Measurements from ENCODE around the gene RBMX.
"Not testable (repeated sequence)": the region's sequence is repeated elsewhere in the genome, so short reads cannot be mapped to it uniquely, and the experiment has no call there.

Gene RBMX

DNA sequence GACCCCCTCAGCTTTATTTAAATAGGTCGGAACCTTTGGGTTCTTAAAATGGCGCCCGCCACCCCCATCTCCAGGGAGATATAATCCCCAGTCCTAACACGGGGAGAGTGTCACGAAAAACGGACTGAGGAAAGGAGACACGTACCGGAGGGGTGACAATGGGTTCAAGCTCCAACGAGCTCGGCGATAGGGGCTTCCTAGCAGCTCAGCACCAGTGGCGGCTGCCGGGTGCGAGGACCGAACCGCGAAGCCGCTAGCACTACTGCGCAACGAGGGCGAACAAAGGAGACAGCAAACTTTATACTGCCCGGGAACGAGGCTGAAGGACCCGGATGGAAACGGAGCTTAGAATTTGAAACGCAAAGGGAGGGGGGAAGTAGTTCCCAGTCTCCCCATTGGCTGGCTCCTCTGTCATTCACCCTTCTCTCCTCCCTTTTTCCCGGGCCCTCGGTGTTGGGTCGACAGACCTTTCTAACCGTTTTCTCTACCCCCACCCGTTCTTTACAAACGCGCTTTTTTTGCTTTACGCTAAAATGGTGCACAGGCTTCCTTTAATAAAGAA, at the start of gene RBMX:
Gene RBMX (minus strand): TSS at position 274 of the 562 bp plus-strand sequence. CDS start 1,298 bp downstream, outside the sequence.
- DNase-seq, result peak; percentile 96

DNA sequence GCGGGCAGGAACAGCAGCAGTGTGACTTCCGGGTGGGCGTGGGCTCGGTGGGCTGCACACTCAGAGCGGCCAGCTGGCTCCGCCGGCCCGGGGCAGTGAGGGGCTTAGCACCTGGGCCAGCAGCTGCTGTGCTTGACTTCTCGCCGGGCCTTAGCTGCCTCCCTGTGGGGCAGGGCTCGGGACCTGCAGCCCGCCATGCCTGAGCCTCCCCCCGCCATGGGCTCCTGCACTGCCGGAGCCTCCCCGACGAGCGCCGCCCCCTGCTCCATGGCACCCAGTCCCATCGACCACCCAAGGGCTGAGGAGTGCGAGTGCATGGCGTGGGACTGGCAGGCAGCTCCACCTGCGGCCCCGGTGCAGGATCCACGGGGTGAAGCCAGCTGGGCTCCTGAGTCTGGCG, 40.9 kb upstream of the RBMX start:
- DNase-seq, result not testable (repeated sequence)

DNA sequence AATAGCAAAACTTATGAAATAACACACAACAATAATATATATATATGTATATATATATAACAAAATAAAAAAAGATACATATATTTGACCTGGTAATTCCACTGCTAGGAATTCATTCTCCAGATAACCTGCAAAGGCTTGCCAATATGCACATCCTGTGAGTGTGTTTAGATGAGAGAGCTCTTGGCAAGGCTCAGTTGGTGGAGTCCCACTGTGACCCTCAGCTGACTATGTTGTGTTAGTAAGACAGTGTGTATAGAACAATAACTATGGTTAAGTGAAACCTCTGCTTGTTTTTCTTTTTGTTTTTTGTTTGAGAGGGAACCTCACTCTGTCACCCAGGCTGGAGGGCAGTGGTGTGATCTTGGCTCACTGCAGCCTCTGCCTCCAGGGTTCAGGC, 39.5 kb upstream of the RBMX start:
- no peak for DNase-seq

DNA sequence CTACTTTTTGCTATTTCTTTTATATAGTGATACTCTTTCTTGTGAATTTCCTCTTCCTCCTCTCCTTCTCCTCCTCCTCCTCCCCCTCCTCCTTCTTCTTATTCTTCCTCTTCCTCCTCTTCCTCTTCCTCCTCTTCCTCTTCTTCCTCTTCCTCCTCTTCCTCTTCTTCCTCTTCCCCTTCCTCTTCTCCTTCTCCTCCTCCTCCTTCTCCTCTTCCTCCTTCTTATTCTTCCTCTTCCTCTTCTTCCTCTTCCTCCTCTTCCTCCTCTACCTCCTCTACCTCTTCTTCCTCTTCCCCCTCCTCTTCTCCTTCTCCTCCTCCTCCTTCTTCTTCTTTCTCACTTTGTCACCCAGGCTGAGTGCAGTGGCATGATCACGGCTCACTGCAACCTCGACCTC, 36.3 kb upstream of the RBMX start:
- no peak for DNase-seq

DNA sequence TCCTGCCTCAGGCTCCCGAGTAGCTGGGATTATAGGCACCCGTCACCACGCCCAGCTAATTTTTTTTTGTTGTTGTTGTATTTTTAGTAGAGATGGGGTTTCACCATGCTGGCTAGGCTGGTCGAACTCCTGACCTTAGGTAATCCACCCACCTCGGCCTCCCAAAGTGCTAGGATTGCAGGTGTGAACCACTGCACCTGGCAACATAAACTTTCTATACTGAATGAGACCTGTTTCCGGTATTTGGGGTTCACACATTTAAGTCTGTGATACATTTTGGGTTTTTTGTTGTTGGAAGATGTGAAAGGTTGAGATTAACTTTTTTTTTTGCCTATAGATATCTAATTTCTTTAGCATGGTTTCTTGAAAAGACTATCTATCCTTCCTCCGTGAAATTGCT, 31.1 kb upstream of the RBMX start:
- not testable (repeated sequence) for DNase-seq

DNA sequence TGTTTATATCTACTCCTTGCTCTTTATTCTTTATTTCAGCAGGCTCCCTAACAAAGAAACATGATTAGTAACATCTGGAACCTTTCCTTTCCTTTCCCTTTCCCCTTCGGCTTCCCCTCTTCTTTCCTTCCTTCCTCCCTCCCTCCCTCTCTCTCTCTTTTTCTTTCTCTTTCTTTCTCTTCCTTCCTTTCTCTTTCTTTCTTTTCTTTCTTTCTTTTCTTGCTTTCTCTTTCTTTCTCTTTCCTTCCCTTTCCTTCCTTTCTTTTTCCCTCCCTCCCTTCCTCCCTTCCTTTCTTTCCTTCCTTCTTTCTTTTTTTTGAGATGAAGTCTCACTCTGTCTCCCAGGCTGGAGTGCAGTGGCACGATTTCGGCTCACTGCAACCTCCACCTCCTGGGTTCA, 30.7 kb upstream of the RBMX start:
- DNase-seq, result no peak

DNA sequence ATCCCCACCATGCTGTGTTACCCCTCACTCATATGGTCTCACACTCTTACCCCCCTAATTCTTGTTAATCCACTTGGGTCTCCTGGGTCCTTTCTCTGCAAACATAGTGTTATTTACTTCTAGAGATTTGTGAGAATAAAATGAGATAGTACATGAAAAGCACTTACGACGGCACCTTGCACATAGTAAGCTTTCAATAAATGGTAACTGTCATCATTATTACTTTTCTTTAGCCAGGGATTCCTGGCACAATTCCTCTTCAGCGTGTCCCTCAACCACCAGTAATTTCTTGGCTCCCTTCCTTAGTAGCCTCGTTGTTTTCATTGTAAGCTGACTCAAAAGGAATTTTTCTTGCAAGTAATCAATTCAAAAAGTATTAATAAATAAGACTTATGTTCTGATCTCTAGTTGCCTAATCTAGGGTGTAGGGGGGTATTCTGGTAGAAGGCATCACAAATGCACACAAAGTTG, 30.1 kb upstream of the RBMX start:
- no peak for DNase-seq

DNA sequence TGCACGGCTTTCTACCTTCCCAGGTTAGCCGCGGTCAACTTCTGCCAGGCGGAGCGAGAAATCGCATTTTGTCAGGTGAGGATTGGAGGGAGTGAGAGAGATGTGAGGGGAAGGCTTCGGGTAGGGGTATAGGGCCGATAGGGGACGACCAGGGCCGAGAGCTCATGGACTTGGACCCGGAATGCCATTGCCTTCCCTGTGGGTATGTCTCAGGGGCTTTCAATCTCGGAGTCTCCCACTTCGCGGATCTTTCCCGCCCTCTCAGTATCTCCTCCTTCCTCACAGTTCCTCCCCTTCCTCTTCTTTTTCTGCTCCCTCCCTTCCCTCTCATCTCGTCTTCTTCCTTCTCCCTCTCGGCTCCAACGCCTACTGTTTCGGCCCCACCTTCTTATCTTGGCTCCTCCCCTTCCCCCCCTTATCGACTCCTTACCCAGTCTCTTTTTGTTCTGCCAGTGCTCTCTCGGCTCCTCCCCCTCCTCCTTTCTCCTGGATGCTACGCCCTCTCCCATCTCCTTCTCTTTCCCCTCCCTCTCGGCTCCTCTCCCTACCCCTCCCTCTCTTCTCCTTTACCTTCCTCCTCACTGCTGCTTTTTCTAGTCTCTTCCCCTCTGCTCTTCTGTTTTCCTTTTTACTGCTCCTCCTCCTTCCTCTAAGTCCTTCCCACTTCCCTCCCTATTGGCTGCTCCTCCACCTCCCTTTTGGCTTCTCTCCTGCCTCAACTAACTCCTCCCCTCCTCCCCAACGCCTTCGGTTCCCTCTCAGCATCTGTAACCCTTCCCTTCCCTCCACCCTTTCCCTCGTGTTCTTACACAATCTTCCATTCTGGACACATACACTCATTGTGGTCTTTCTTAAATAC, 29.4 kb upstream of the RBMX start:
- DNase-seq, result peak; percentile 68

DNA sequence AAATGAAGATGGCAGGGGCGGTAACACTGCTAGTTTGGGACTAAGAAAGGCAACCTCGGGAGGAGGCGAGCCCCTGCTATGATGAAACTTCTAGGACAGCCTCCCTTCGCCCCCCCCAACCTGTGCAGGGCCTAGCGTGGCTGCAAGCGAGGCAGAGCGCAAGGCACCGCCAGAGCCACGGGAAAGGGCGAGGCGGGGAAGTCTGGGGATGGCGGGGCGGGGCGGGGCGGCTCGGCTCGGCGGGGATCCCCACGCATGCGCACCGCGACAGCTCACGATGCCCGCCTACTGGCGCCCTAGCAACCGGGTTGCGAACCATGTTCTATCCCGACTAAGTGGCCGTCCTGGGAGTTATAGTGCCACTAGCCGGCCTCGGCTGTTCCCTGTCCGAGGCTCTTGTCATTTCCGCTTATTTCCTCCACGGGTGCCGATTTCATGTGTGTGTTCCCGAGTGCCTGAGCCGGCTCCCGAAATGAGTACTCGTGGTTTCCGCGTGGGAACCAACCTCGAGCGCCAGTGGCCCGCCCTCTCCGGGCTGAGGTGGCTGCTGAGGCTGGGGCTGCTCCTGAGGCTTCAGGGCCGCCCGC, 28.7 kb upstream of the RBMX start:
- peak; percentile 59 for DNase-seq

DNA sequence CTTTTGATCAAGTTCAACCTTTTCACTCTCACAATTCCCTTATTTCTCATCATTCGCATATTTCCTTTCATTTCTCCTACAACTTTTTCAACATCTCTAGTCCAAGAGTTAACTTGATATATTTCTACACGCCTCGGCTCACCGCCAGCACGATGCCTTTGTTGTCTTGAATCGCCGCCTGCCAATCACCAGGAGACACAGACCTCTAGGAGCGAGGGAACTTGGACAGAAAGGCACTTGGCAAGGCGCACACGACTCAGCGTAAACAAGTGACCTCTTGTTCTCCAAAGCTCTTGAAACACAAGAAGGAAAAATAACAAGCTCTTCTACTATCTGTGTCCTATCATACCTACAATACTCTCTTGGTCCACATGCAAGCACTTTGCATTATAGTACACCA, 27.1 kb upstream of the RBMX start:
- no peak for DNase-seq

DNA sequence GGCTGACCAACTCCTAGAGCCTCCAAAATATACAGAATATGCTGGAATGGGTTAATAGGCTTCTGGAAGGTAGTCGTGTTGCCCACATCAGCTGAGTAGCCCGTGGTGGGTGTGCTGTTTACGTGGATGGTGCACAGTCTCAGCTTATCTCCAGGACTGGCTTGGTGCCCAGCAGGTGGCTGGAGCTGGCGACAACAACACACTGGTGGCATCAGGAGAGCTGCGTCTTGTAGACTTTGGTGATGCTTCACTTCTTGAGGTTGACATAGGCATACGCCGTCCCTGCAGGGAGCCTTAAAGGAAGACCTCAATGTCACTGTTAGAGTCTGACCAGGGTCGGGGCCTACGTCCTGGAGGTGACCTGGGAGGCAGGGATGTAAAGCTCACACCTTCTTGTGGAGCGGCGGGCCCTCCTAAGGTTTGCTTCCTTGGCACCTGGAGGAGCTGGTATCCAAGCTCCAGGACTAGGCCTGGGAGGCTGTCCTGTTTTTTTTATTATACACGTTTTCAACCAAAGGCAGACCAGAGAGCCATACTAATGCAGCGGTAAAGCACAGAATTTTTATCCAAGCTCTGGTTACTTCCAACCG, 26.5 kb upstream of the RBMX start:
- no peak for DNase-seq

DNA sequence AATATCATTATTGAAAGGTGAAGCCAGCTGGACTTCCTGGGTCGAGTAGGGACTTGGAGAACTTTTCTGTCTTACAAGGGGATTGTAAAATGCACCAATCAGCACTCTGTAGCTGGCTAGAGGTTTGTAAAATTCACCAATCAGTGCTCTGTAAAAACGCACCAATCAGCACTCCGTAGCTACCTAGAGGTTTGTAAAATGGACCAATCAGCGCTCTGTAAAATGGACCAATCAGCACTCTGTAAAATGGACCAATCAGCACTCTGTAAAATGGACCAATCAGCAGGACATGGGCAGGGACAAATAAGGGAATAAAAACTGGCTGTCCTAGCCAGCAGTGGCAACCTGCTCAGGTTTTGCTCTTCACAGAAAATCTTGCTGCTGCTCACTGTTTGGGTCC, 23.5 kb upstream of the RBMX start:
- DNase-seq, result not testable (repeated sequence)

DNA sequence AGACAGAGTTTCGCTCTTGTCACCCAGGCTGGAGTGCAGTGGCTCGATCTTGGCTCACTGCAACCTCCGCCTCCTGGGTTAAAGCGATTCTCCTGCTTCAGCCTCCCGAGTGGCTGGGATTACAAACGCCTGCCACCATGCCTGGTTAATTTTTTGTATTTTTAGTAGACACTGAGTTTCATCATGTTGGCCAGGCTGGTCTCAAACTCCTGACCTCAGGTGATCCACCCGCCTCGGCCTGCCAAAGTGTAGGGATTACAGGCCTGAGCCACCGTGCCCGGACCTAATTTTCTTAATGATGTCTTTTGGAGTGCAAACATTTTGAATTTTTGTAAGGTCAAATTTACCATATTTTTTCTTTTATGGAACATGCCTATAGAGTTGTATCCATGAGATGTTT, 19.5 kb upstream of the RBMX start:
- not testable (repeated sequence) for DNase-seq

DNA sequence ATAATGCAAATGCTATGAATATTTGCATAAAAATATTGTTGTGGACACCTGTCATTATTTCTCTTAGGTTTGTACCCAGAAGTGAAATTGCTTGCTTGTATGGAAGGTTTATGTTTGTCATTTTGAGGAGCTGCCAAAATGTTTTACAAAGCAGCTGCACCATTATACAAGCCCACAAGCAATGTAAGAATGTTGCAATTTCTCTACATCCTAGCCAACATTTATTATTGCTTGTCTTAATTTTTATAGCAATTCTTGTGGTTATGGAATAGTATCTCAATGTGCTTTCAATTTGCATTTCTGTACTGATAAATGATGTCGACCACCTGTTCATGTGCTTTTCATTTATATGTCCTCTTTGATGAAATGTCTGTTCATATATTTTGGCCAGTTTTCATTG, 18.7 kb upstream of the RBMX start:
- no peak for DNase-seq

DNA sequence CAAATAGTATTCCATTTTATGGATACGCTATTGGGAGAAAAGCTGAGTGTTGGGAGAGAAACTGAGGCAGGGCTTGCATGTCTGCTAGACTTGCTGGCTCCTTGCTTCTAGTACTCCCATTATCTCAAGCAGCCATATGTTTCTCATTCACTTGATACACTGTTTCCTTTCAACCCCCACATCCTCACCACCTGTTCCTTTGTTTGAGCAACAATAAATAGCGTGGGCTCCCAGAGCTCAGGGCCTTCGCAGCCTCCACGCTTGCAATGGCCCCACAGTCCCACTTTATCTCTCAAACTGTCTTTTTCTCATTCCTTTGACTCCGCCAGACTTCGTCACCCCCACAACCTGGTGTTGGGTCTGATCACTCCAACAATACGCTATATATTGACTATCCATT, 18.2 kb upstream of the RBMX start:
- DNase-seq, result not testable (repeated sequence)

DNA sequence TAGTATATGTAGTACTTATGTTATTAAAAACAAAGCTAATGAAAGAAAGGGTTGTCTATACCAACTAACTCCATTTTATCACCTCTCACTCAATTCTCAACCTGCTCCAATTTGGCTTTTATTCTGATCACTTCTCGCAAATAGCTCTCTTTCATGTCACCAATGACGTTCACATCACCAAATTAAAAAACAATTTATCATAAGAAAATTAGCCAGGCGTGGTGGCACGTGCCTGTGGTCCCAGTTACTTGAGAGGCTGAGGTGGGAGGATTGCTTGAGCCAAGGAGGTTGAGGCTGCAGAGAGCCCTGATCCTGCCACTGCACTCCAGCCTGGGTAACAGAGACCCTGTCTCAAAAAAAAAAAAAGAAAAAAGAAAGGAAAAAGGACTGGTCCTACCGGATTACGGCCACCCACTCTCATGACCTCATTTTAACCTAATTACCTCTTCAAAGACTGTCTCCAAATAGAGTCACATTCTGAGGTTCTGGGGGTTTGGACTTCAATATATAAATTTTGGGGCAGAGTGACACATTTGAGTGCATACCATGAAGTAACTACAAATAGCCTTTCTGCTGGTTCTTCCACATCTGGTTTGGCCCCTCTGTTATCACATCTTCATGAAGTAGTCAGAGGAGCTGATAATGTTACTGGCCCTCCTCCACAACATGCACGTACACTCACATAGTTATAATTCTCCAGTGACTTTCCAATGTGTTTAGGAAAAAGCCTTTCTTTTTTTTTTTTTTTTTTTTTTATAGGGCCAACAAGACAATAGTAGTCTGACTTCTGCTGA, 15.8 kb upstream of the RBMX start:
- no peak for DNase-seq

DNA sequence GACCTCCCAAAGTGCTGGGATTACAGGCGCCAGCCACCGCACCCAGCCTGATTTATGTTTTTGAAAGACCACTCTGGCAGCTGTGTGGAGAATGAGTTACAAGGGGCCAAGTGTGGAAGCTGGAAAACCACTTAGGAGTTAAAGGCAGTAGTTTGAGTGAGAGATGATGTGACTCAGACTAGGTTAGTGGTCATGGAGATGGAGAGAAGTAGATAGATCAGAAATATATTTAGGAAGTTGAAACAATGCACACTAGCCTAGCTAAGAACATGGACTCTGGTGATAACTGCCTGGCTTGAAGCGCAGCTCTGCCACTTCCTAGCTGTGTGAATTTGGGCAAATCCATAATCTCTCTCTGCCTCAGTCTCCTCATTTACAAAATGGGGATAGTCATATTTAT, 11.9 kb upstream of the RBMX start:
- DNase-seq, result no peak

DNA sequence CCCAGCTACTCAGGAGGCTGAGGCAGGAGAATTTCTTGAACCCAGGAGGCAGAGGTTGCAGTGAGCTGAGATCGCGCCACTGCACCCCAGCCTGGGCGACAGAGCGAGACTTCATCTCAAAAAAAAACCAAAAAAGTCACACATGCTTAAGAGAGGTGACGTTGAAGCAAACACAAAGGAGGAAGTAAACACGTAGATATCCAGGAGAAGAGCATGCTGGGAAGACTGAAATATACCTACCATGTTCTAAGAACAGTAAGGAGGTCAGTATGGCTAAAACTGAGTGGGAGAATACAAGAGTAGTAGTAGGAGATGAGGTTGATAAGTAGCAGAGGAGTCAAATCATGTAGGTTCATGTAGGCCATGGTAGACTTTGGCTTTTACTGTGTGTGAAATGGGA, 10.1 kb upstream of the RBMX start:
- DNase-seq, result not testable (repeated sequence)

DNA sequence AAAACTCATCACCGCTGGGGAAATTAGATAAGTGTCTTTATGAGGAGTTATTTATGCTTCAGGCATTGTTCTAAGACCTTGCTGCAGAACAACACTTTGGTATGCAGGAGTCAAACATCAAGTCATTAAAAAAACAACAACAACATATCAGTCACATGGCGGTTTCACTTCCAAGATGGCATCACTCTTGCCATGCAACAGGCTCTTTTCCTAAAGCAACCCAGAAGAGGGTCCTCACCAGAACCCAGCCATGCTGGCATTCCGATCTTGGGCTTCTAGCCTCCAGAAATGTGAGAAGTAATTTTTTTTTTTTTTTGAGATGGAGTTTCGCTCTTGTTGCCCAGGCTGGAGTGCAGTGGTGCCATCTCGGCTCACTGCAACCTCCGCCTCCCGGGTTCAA, 8.7 kb upstream of the RBMX start:
- DNase-seq, result no peak

DNA sequence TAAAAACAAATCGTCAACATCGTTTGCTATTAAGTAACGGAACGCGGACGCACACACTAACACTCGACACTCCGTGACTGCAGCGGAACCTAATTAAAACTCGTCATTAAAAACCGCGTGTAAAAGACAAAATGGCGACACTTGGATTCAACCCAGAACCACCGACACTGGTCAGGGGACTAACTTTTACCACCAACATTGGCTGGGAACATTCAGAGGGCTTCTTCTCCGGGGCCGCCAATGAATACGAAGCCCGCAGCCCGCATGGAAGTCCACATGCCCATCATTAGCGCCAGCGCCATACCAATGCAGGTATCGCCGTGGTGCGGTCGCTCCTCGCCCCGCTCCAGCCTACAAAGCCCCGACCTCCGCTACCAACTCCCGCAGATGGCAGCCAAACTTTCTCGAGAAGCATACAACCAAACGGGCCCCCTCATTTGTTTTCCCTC, 498 bp downstream of the RBMX start:
- DNase-seq, result no peak

DNA sequence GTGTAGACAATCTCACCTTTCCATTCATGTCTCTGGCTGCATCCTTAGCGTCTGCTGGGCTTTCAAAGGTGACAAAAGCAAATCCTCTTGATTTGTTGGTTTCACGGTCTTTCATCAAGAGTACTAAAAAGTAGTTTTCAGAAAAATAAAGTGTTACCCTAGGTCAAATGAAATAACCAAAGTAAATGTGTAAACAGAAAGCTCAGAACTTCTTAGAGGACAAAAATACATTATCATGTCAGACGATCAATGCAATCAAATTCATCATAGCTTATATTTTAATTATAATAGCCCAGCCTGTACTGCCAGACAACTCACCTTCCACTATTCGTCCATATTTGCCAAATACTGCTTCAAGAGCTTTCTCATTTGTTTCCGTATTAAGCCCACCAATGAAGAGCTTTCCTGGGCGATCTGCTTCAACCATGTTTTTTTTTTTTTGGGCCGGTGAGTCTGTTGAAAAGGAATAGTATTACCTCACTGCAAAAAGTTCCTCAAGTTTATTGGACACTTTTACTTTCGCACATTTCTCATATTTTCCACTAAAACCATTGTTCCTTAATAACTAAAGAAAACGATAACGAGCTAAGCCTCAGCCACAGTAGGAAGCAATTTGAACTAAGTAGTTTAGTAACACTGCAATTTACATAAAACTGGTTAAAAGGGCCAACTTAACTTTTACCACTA, 1.4 kb downstream of the RBMX start:
- no peak for DNase-seq

DNA sequence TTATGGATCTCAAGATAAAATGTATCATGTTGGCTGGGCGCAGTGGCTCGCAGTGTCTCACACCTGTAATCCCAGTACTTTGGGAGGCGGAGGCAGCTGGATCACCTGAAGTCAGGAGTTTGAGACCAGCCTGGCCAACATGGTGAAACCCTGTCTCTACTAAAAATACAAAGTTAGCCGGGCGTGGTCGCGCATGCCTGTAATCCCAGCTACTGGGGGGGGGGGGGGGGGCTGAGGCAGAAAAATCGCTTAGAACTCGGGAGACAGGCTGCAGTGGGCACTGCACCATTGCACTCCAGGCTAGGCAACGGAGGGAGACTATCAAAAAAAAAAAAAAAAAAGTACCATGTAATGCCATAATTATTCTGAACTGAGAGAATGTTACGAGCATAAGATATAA, 2.1 kb downstream of the RBMX start:
- no peak for DNase-seq
